K562 (cell line): ENCODE measurements around the gene PIK3CB. TPM values are rescaled to one million over a fixed set of nuclear protein-coding genes. Genes with fewer than 3 reads are reported as not detected.

Experiments
- CREB5 ChIP-seq: fragments of 250-450 bp; sonication (Bioruptor Pico); IDR thresholded peaks from 2 replicates; pipeline ENCODE4 v1.5.0; 2020; ENCODE audit warnings: mild to moderate bottlenecking
- MAFG ChIP-seq: fragments of 450-650 bp; conservative IDR thresholded peaks from 2 replicates; pipeline ENCODE4 v1.6.1; 2016; ENCODE audit warnings: missing genetic modification characterization, missing compliant biosample characterization
- NELFE ChIP-seq: IDR thresholded peaks from 2 replicates; pipeline ENCODE4 v1.6.1; 2011; ENCODE audit warnings: mild to moderate bottlenecking; ENCODE audit not compliant: insufficient read depth, insufficient read length
- PML ChIP-seq: IDR thresholded peaks from 2 replicates; pipeline ENCODE4 v1.6.1; 2012; ENCODE audit warnings: low read length, inconsistent platforms
- RAD21 ChIP-seq, 2 experiments: fragments of 250-450 bp in 1 of 2; fragments of 450-650 bp in 1 of 2; sonication (Bioruptor Pico) in 1 of 2; formaldehyde crosslinking in 1 of 2; IDR thresholded peaks in 1 of 2; conservative IDR thresholded peaks in 1 of 2; 2 replicates each; pipeline versions ENCODE4 v1.4.0 to v1.8.0; 2020 to 2022; ENCODE audit warnings: mild to moderate bottlenecking in 2 of 2, moderate library complexity in 1 of 2
- RBBP5 ChIP-seq: fragments of 200-600 bp; sonication (generic); IDR thresholded peaks from 2 replicates; pipeline ENCODE4 v1.6.1; 2012; ENCODE audit warnings: borderline replicate concordance, mild to moderate bottlenecking, low read length, control low read depth, inconsistent platforms; ENCODE audit not compliant: insufficient read depth, poor library complexity, severe bottlenecking
- SFPQ ChIP-seq: fragments of 200-400 bp; formaldehyde crosslinking; IDR thresholded peaks from 2 replicates; pipeline ENCODE4 v1.6.1; 2017; ENCODE audit warnings: mild to moderate bottlenecking, low read depth, low read length, moderate library complexity
- SIN3A ChIP-seq, 2 experiments: fragments of 150-350 bp in 1 of 2; IDR thresholded peaks; 2 replicates each; pipeline ENCODE4 v1.6.1; 2011 to 2016; ENCODE audit warnings: borderline replicate concordance in 2 of 2, low read depth in 2 of 2, low read length in 2 of 2, mild to moderate bottlenecking in 2 of 2, moderate library complexity in 2 of 2; ENCODE audit not compliant: control insufficient read depth in 1 of 2
- TARDBP ChIP-seq: fragments of 450-650 bp; IDR thresholded peaks from 2 replicates; pipeline ENCODE4 v1.6.1; 2016
- ZBTB11 ChIP-seq, 3 experiments: fragments of 200-800 bp in 1 of 3; fragments of 250-450 bp in 1 of 3; fragments of 450-650 bp in 1 of 3; sonication (Bioruptor Pico) in 1 of 3; sonication (Bioruptor generic) in 1 of 3; formaldehyde crosslinking in 1 of 3; IDR thresholded peaks; 2 replicates each; pipeline versions ENCODE4 v1.6.1 to v1.8.0; 2016 to 2022; ENCODE audit warnings: mild to moderate bottlenecking in 2 of 3, missing genetic modification characterization in 2 of 3, missing compliant biosample characterization in 1 of 3, moderate library complexity in 1 of 3
- ZNF431 ChIP-seq: sonication (generic); formaldehyde crosslinking; IDR thresholded peaks from 2 replicates; pipeline ENCODE4 v1.8.0; 2022; ENCODE audit warnings: mild to moderate bottlenecking, missing genetic modification reagents
- ZNF778 ChIP-seq: fragments of 450-650 bp; formaldehyde crosslinking; IDR thresholded peaks from 2 replicates; pipeline ENCODE4 v1.4.0; 2020; ENCODE audit warnings: mild to moderate bottlenecking, moderate library complexity
- ZNF830 ChIP-seq: fragments of 250-450 bp; sonication (Bioruptor Pico); IDR thresholded peaks from 2 replicates; pipeline ENCODE4 v1.5.0; 2021; ENCODE audit warnings: mild to moderate bottlenecking
- polyA plus RNA-seq, 8 experiments: library from polyadenylated mRNA; depleted of rRNA in 4 of 8; stranded (reverse) in 5 of 8; unstranded in 3 of 8; fragments of >200 nt; fragmentation: Nextera tagmentation in 2 of 8; fragmentation: Illumina TruSeq in 1 of 8; extraction: Ambion mirVana in 2 of 8; extraction: Trizol in 1 of 8; gene quantifications; 2 replicates each; pipeline versions ENCODE4 v1.2.1 to v1.2.3, GENCODE V29; 2011 to 2014; ENCODE audit warnings: inconsistent platforms in 1 of 8, missing spikeins in 1 of 8
- total RNA-seq, 7 experiments: library from RNA; depleted of rRNA in 6 of 7; stranded (reverse); fragments of >200 nt in 6 of 7; fragmentation: Illumina TruSeq in 2 of 7; extraction: Trizol in 2 of 7; gene quantifications; 2 replicates each; pipeline versions ENCODE4 v1.2.1 to v1.2.3, GENCODE V29; 2011 to 2021; ENCODE audit warnings: low replicate concordance in 1 of 7

Gene PIK3CB
- total and polyA plus RNA-seq, 9 of the 15 experiments (the other 6 are each of a cell fraction or from before 2014, with no cell fraction given): 15.3 to 62.6 (median 28.3) TPM

- TF ChIP-seq ZNF778 (CRISPR knock-in tag): no peak
- no peak for TF ChIP-seq RAD21 (CRISPR knock-in tag; conservative IDR thresholded peaks at IDR 0.05 in 1 of 2, IDR thresholded peaks at IDR 0.05 in 1 of 2)
- no peak for TF ChIP-seq CREB5
- TF ChIP-seq ZNF830 (CRISPR knock-in tag): no peak
- TF ChIP-seq TARDBP: no peak
- TF ChIP-seq ZNF431 (CRISPR knock-in tag): no peak
- no peak for TF ChIP-seq MAFG (tag)
- no peak for TF ChIP-seq ZBTB11 (CRISPR knock-in tag; IDR thresholded peaks at IDR 0.05)
- TF ChIP-seq SIN3A (IDR thresholded peaks at IDR 0.05; ENCODE audit: borderline replicate concordance in 2 of 2, control insufficient read depth in 1 of 2, low read depth in 2 of 2, low read length in 2 of 2): no peak
- no peak for TF ChIP-seq RBBP5
- no peak for TF ChIP-seq PML
- no peak for TF ChIP-seq NELFE
- TF ChIP-seq SFPQ: no peak
These were observed 66.6 kb downstream of the PIK3CB start (continued) for GRCh38 chr3:138768125-138768524.
